C4-2B (cell line): ENCODE results near the gene ADD1.

ENCODE experiments used
- ZFX ChIP-seq: fragments of 450-650 bp; IDR thresholded peaks from 2 replicates; pipeline ENCODE4 v1.6.1; 2017
- TF ChIP-seq, protein P1 (sequence below): fragments of 450-650 bp; conservative IDR thresholded peaks from 2 replicates; pipeline ENCODE4 v1.5.1; 2017; ENCODE audit warnings: mild to moderate bottlenecking

DNA sequence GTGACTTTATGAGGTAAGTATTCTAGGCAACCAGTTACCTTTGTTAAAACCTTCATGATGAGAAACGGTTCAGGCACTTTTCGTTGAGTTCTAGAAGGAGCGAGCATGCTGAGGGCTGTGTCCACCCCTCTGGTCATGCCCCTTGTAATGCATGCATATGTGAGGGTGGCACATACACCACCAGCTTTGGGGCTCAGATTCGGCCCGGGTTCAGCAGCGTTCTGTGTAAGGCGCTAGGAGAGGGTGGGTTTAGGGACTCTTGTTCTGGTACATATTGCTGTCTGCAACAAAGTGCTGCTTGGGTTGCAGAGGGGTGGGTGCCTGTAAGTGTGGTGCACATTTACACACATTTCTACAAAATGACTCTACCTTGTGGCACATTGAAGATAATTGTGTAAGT lies 65.0 kb downstream of the ADD1 start:
- TF ChIP-seq, protein P1, sequence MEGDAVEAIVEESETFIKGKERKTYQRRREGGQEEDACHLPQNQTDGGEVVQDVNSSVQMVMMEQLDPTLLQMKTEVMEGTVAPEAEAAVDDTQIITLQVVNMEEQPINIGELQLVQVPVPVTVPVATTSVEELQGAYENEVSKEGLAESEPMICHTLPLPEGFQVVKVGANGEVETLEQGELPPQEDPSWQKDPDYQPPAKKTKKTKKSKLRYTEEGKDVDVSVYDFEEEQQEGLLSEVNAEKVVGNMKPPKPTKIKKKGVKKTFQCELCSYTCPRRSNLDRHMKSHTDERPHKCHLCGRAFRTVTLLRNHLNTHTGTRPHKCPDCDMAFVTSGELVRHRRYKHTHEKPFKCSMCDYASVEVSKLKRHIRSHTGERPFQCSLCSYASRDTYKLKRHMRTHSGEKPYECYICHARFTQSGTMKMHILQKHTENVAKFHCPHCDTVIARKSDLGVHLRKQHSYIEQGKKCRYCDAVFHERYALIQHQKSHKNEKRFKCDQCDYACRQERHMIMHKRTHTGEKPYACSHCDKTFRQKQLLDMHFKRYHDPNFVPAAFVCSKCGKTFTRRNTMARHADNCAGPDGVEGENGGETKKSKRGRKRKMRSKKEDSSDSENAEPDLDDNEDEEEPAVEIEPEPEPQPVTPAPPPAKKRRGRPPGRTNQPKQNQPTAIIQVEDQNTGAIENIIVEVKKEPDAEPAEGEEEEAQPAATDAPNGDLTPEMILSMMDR = no peak
- TF ChIP-seq ZFX = no peak
